Measurements from ENCODE around the gene SLC4A9. TPM values are rescaled to one million over a fixed set of nuclear protein-coding genes. Genes with fewer than 3 reads are reported as not detected.

SLC4A9 gene
- total and polyA plus RNA-seq, 4 donors = 0.29 to 1.9 (median 0.34) TPM

- H3K36me3 ChIP-seq (ENCODE audit: control insufficient read depth, insufficient read depth, low read length) = no peaks in the 10 kb centered on the region
- WGBS (ENCODE audit: insufficient coverage) = 89% methylated on average over 3 of the region's 4 CpGs
- no peak overlapping the region for H3K27ac ChIP-seq (ENCODE audit: low read depth, low read length)
- H3K4me3 ChIP-seq (ENCODE audit: low read depth, low read length) = no peak overlapping the region
- no peaks in the 10 kb centered on the region for H3K27me3 ChIP-seq (ENCODE audit: control insufficient read depth, insufficient read depth, low read length)
- DNase-seq (ENCODE audit: low read depth in 4 of 6, low spot score in 6 of 6) = peak in 1 of 6 donors; percentile 13
- peaks cover 27% of the 10 kb centered on the region for H3K4me1 ChIP-seq (ENCODE audit: control insufficient read depth, insufficient read depth, low read length)
- H3K9me3 ChIP-seq (ENCODE audit: control insufficient read depth, insufficient read depth, low read length) = no peaks in the 10 kb centered on the region
Observed at GRCh38 chr5:140358738-140359310, 1.2 kb upstream of the SLC4A9 start.

- DNase-seq (ENCODE audit: low read depth in 4 of 6, low spot score in 6 of 6) = no peak
- H3K4me3 ChIP-seq (ENCODE audit: low read depth, low read length) = no peak overlapping the region
- H3K9me3 ChIP-seq (ENCODE audit: control insufficient read depth, insufficient read depth, low read length) = no peaks in the 10 kb centered on the region
- no peak overlapping the region for H3K27ac ChIP-seq (ENCODE audit: low read depth, low read length)
- H3K36me3 ChIP-seq (ENCODE audit: control insufficient read depth, insufficient read depth, low read length) = no peaks in the 10 kb centered on the region
- H3K27me3 ChIP-seq (ENCODE audit: control insufficient read depth, insufficient read depth, low read length) = no peaks in the 10 kb centered on the region
- WGBS (ENCODE audit: insufficient coverage) = 78% methylated on average over 6 of the region's 7 CpGs
- H3K4me1 ChIP-seq (ENCODE audit: control insufficient read depth, insufficient read depth, low read length) = peaks cover 30% of the 10 kb centered on the region
Observed at GRCh38 chr5:140360681-140361479, 886 bp downstream of the SLC4A9 start.

GRCh38 chr5:140361901-140362300 is 1.9 kb downstream of the SLC4A9 start:
- Histone ChIP-seq H3K4me3 (ENCODE audit: low read depth, low read length) (no peak overlapping the region), H3K27me3 (ENCODE audit: control insufficient read depth, insufficient read depth, low read length) (no peaks in the 10 kb centered on the region), H3K9me3 (ENCODE audit: control insufficient read depth, insufficient read depth, low read length) (no peaks in the 10 kb centered on the region), H3K4me1 (ENCODE audit: control insufficient read depth, insufficient read depth, low read length) (peaks cover 28% of the 10 kb centered on the region), H3K27ac (ENCODE audit: low read depth, low read length) (no peak overlapping the region), H3K36me3 (ENCODE audit: control insufficient read depth, insufficient read depth, low read length) (no peaks in the 10 kb centered on the region)
- no peak for DNase-seq (ENCODE audit: low read depth in 4 of 6, low spot score in 6 of 6)
- 100% methylated on average over 2 of the region's 2 CpGs for WGBS (ENCODE audit: insufficient coverage)

- no peak for DNase-seq (ENCODE audit: low read depth in 4 of 6, low spot score in 6 of 6)
- no peak overlapping the region for H3K4me3 ChIP-seq (ENCODE audit: low read depth, low read length)
- no peaks in the 10 kb centered on the region for H3K9me3 ChIP-seq (ENCODE audit: control insufficient read depth, insufficient read depth, low read length)
- H3K4me1 ChIP-seq (ENCODE audit: control insufficient read depth, insufficient read depth, low read length) = peaks cover 24% of the 10 kb centered on the region
- no peaks in the 10 kb centered on the region for H3K27me3 ChIP-seq (ENCODE audit: control insufficient read depth, insufficient read depth, low read length)
- 88% methylated on average over 8 of the region's 8 CpGs for WGBS (ENCODE audit: insufficient coverage)
- peaks cover 2% of the 10 kb centered on the region for H3K36me3 ChIP-seq (ENCODE audit: control insufficient read depth, insufficient read depth, low read length)
- no peak overlapping the region for H3K27ac ChIP-seq (ENCODE audit: low read depth, low read length)
Observed at GRCh38 chr5:140362311-140362710, 2.3 kb downstream of the SLC4A9 start.

DNA sequence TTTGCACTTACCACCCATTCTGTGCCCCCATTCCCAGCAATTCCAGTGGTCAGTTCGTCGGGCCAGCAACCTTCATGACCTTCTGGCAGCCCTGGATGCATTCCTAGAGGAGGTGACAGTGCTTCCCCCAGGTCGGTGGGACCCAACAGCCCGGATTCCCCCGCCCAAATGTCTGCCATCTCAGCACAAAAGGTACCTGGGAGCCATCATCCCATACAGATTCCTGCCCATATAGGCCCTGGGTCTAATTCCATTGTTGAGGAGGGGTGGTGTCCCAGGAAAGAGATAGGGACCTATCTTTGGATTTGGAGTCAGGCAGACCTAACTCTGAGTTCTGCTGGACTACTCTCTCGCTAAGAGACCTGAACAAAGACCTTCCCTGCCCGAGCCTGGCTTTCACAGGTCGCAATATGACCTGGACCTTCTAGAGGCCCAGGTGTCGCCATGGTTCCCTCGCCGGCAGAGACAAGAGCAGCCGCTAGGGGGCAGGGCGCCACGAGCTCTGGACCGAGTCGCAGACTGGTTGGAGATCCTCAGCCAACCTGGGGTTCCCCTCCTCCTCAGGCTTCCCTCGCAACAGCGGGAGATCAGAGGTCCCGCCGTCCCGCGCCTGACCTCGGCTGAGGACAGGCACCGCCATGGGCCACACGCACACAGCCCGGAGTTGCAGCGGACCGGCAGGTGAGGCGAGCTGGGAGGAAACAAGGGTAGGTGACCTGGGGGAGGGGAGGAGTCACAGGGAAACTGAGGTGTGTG is 3.1 kb downstream of the SLC4A9 start:
- H3K4me1 ChIP-seq (ENCODE audit: control insufficient read depth, insufficient read depth, low read length) = peaks cover 17% of the 10 kb centered on the region
- H3K4me3 ChIP-seq (ENCODE audit: low read depth, low read length) = peak overlapping the region; percentile 34
- DNase-seq (ENCODE audit: low read depth in 4 of 6, low spot score in 6 of 6) = peak in 4 of 6 donors; percentile 26 to 88 (median 62)
- H3K9me3 ChIP-seq (ENCODE audit: control insufficient read depth, insufficient read depth, low read length) = no peaks in the 10 kb centered on the region
- 10% methylated on average over 26 of the region's 29 CpGs for WGBS (ENCODE audit: insufficient coverage)
- no peak overlapping the region for H3K27ac ChIP-seq (ENCODE audit: low read depth, low read length)
- no peaks in the 10 kb centered on the region for H3K27me3 ChIP-seq (ENCODE audit: control insufficient read depth, insufficient read depth, low read length)
- peaks cover 6% of the 10 kb centered on the region for H3K36me3 ChIP-seq (ENCODE audit: control insufficient read depth, insufficient read depth, low read length)

- 41% methylated on average over 17 of the region's 20 CpGs for WGBS (ENCODE audit: insufficient coverage)
- H3K36me3 ChIP-seq (ENCODE audit: control insufficient read depth, insufficient read depth, low read length) = peaks cover 6% of the 10 kb centered on the region
- DNase-seq (ENCODE audit: low read depth in 4 of 6, low spot score in 6 of 6) = no peak
Observed at GRCh38 chr5:140363631-140364471, 3.9 kb downstream of the SLC4A9 start.

DNA sequence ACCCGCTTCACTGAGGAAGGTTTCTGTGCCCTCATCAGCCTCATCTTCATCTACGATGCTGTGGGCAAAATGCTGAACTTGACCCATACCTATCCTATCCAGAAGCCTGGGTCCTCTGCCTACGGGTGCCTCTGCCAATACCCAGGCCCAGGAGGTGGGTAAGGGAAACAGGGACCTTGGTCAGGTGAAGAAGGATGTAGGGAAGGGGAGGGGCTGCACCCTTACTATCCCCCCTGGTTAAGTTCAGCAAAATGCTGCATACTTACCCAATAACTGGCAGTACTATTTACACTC is 4.4 kb downstream of the SLC4A9 start:
- H3K27ac ChIP-seq (ENCODE audit: low read depth, low read length) = no peak overlapping the region
- DNase-seq (ENCODE audit: low read depth in 4 of 6, low spot score in 6 of 6) = no peak
- no peaks in the 10 kb centered on the region for H3K9me3 ChIP-seq (ENCODE audit: control insufficient read depth, insufficient read depth, low read length)
- no peaks in the 10 kb centered on the region for H3K27me3 ChIP-seq (ENCODE audit: control insufficient read depth, insufficient read depth, low read length)
- peaks cover 6% of the 10 kb centered on the region for H3K36me3 ChIP-seq (ENCODE audit: control insufficient read depth, insufficient read depth, low read length)
- H3K4me1 ChIP-seq (ENCODE audit: control insufficient read depth, insufficient read depth, low read length) = peaks cover 15% of the 10 kb centered on the region
- WGBS (ENCODE audit: insufficient coverage) = 100% methylated on average over 1 of the region's 3 CpGs
- H3K4me3 ChIP-seq (ENCODE audit: low read depth, low read length) = no peak overlapping the region

More at GRCh38 chr5:140363631-140364471, 3.9 kb downstream of the SLC4A9 start:
- Histone ChIP-seq H3K9me3 (ENCODE audit: control insufficient read depth, insufficient read depth, low read length) (no peaks in the 10 kb centered on the region), H3K27ac (ENCODE audit: low read depth, low read length) (no peak overlapping the region), H3K27me3 (ENCODE audit: control insufficient read depth, insufficient read depth, low read length) (no peaks in the 10 kb centered on the region), H3K4me3 (ENCODE audit: low read depth, low read length) (peak overlapping the region; percentile 34), H3K4me1 (ENCODE audit: control insufficient read depth, insufficient read depth, low read length) (peaks cover 15% of the 10 kb centered on the region)

DNA sequence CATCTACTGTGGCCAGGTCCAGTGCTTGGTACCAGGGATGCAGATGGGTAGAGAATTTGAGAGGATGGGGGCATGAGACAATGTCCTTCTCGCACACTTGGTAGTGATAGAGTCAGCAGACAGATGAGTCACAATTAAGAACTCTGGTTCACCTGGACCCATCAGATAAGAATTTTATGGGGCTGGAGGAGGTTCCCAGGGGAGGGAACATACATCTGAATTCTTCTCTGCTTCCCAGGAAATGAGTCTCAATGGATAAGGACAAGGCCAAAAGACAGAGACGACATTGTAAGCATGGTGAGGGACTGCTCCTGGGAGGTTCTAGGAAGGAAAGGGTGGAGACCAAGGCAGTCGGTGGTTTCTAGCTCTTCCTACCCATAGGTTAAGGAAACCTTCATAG is 5.3 kb downstream of the SLC4A9 start:
- no peak for DNase-seq (ENCODE audit: low read depth in 4 of 6, low spot score in 6 of 6)
- WGBS (ENCODE audit: insufficient coverage) = 89% methylated on average over 1 of the region's 3 CpGs
- Histone ChIP-seq H3K27me3 (ENCODE audit: control insufficient read depth, insufficient read depth, low read length) (no peaks in the 10 kb centered on the region), H3K27ac (ENCODE audit: low read depth, low read length) (no peak overlapping the region), H3K36me3 (ENCODE audit: control insufficient read depth, insufficient read depth, low read length) (peaks cover 6% of the 10 kb centered on the region), H3K9me3 (ENCODE audit: control insufficient read depth, insufficient read depth, low read length) (no peaks in the 10 kb centered on the region), H3K4me3 (ENCODE audit: low read depth, low read length) (no peak overlapping the region), H3K4me1 (ENCODE audit: control insufficient read depth, insufficient read depth, low read length) (peaks cover 15% of the 10 kb centered on the region)

DNA sequence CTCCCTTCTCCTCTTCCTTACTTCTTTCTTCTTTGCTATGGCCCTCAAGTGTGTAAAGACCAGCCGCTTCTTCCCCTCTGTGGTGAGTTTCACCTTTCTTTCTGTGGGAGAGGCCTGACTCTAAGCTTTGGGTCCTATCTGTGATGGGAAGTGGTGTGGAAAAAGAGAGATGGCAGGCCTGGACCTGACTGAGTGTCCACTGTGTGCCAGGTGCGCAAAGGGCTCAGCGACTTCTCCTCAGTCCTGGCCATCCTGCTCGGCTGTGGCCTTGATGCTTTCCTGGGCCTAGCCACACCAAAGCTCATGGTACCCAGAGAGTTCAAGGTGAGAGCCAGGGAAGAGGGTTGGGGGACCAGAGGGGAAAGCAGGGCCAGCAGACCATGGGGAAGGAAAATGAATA is 5.9 kb downstream of the SLC4A9 start:
- H3K27me3 ChIP-seq (ENCODE audit: control insufficient read depth, insufficient read depth, low read length) = no peaks in the 10 kb centered on the region
- H3K9me3 ChIP-seq (ENCODE audit: control insufficient read depth, insufficient read depth, low read length) = no peaks in the 10 kb centered on the region
- peaks cover 15% of the 10 kb centered on the region for H3K4me1 ChIP-seq (ENCODE audit: control insufficient read depth, insufficient read depth, low read length)
- WGBS (ENCODE audit: insufficient coverage) = 94% methylated on average over 3 of the region's 4 CpGs
- H3K36me3 ChIP-seq (ENCODE audit: control insufficient read depth, insufficient read depth, low read length) = peaks cover 6% of the 10 kb centered on the region
- H3K4me3 ChIP-seq (ENCODE audit: low read depth, low read length) = no peak overlapping the region
- H3K27ac ChIP-seq (ENCODE audit: low read depth, low read length) = no peak overlapping the region
- DNase-seq (ENCODE audit: low read depth in 4 of 6, low spot score in 6 of 6) = no peak
